Activated CD4-positive, CD25-positive, alpha-beta regulatory T cell (primary cell): ENCODE results near the gene SPEN.

Experiments used
- DNase-seq, 4 experiments: peaks; one replicate each; lab custom pipeline; 2025; lab: John Stamatoyannopoulos, UW

The SPEN gene

DNA sequence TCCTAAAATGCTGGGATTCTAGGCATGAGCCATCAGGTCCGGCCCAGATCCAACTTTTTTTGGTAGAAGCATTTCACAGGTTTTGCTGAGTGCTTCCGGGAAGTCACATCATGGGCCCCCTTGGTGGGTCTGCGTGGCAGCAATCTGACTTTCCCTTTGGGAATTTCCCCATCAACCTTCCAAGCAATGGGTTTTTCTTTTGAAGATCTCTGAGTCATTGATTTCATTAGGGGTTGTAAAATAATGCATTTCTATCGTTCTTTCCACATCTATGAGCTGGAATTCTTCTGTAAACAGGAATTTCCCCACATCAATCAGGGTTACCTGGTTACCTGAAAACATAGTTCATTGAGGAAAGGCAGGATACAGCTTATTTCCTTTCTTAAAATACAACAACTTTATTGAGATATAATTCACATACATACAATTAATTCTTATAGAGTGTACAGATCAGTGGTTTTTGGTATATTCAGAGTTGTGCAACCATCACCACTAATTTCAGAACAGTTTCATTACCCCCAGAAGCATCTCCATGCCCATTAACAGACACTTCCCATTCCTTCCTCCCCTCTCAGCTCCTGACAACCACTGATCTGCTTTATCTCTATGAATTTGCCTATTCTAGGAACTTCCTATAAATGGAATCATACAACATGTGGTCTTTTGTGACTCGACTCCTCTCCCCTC is 138.2 kb downstream of the SPEN start:
- DNase-seq: no peak

DNA sequence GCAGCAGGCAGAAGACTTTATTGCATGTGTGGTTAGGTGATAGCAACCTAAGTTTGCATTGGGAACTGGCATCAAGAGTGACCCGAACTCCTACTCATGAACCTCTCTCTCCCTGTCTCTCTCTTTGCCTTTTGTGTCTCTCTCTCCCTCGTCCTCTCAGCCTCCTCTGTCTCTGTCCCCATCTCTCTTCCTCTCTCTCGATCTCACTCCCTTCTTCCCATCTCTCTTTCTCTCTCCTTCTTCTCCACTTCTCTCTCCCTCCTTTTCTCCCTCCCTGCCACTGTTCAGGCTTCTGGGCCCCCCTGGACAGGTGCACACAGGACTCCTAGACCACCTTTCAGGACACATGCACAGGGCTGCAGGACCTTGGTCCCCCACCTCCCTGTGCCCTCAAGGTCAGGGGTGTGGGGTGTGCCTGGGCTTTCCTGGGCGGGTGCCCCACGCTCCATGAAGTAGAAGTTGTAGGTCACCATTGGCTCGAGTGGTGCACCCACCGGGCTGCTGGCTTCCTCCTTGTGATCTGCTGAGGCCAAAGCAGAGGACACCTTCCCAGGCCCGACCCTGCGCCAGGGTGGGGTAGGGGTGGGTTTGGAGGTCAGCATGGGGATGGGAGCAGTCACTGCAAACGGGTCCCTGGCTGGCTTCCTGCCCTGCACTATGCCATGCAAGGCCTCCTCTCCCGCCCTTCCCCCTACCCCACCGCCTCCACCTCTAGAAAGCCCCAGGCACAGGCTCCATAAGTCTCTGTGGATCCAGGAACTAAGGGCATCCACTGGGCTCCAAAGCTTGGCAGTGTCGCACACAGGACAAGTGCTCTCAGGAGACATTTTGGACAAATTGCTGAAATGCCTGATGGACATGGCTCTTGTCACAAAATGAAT is 141.6 kb downstream of the SPEN start:
- DNase-seq: no peak

GRCh38 chr1:15989776-15990175 is 142.3 kb downstream of the SPEN start:
- DNase-seq: no peak
